HepG2 (cell line): Measurements from ENCODE around the gene ARHGDIA. TPM values are rescaled to one million over a fixed set of nuclear protein-coding genes. Genes with fewer than 3 reads are reported as not detected.

Experiments
- ATAC-seq: fragments of 200-7000 bp; cut with Tn5 transposase; 3 replicates; pipeline ENCODE4 v1.9.1; 2020; ENCODE audit warnings: mild to moderate bottlenecking, moderate library complexity
- BruUV-seq: library from RNA; stranded (reverse); fragments of 400-500 nt; replicated peaks from 2 replicates; lab custom pipeline; 2021; lab: Mats Ljungman, UMichigan
- CTCF ChIA-PET: fragments of 300-600 bp; formaldehyde crosslinking; extraction: SDS; loops from one replicate; lab custom pipeline; 2021; ENCODE audit warnings: low total read pairs, inconsistent platforms, low intra/inter-chr PET ratio; lab: Yijun Ruan, JAX
- POLR2A ChIA-PET: fragments of 350-600 bp; sonication (Branson Sonifier 250); formaldehyde crosslinking; loops from one replicate; lab custom pipeline; 2020; ENCODE audit warnings: antibody characterized with exemption, inconsistent platforms; lab: Yijun Ruan, JAX
- DNase-seq: peaks from one replicate; pipeline ENCODE4 v3.0.0-alpha.2; 2015; ENCODE audit warnings: low spot score
- FAIRE-seq: peaks from 3 replicates; lab custom pipeline; 2011; peaks lifted over from hg19 to GRCh38; lab: Jason Lieb, UNC
- H2AFZ ChIP-seq: one replicate; pipeline ENCODE4 v1.6.1; 2011; ENCODE audit warnings: low read length, inconsistent platforms
- H3K27ac ChIP-seq: fragments of 300-600 bp; 3 replicates; pipeline ENCODE4 v1.8.0; 2011; ENCODE audit warnings: mixed run types, mild to moderate bottlenecking, mixed read lengths, low read length, inconsistent platforms; ENCODE audit not compliant: insufficient read depth; ENCODE audit errors: extremely low read length
- H3K27me3 ChIP-seq, 2 experiments: fragments of 200-600 bp in 1 of 2; 2 replicates in 1 of 2; 3 replicates in 1 of 2; pipeline versions ENCODE4 v1.6.0 to v1.8.0; 2011; ENCODE audit warnings: low read length in 2 of 2, mild to moderate bottlenecking in 2 of 2, moderate library complexity in 2 of 2, inconsistent platforms in 1 of 2; ENCODE audit not compliant: insufficient read depth in 2 of 2, control insufficient read depth in 1 of 2
- H3K36me3 ChIP-seq, 2 experiments: fragments of 200-600 bp in 1 of 2; replicated peaks in 1 of 2; 2 replicates in 1 of 2; 3 replicates in 1 of 2; pipeline versions ENCODE4 v1.5.1 to v1.8.0; 2011; ENCODE audit warnings: low read length in 2 of 2, inconsistent platforms in 1 of 2; ENCODE audit not compliant: insufficient read depth in 2 of 2, control insufficient read depth in 1 of 2
- H3K4me1 ChIP-seq: 2 replicates; pipeline ENCODE4 v1.5.1; 2012; ENCODE audit warnings: low read length, inconsistent platforms; ENCODE audit not compliant: insufficient read depth
- H3K4me2 ChIP-seq: 2 replicates; pipeline ENCODE4 v1.6.0; 2011; ENCODE audit warnings: low read depth, low read length, inconsistent platforms
- H3K4me3 ChIP-seq, 3 experiments: fragments of 200-600 bp in 1 of 3; sonication (generic), shearing (Covaris generic) in 1 of 3; replicated peaks in 1 of 3; 2 replicates each; pipeline ENCODE4 v1.5.1; 2011 to 2016; ENCODE audit warnings: low read length in 3 of 3, inconsistent platforms in 2 of 3, low read depth in 2 of 3, mild to moderate bottlenecking in 2 of 3, control low read depth in 1 of 3, mixed read lengths in 1 of 3; ENCODE audit not compliant: insufficient read depth in 1 of 3
- H3K79me2 ChIP-seq: one replicate; pipeline ENCODE4 v1.6.1; 2011; ENCODE audit warnings: low read length, inconsistent platforms; ENCODE audit not compliant: insufficient read depth
- H3K9ac ChIP-seq: 2 replicates; pipeline ENCODE4 v1.6.0; 2011; ENCODE audit warnings: mild to moderate bottlenecking, low read depth, low read length, inconsistent platforms; ENCODE audit not compliant: insufficient read depth
- H3K9me3 ChIP-seq: 2 replicates; pipeline ENCODE4 v1.5.1; 2012; ENCODE audit warnings: mild to moderate bottlenecking, low read length
- H4K20me1 ChIP-seq: 2 replicates; pipeline ENCODE4 v1.6.0; 2011; ENCODE audit warnings: inconsistent platforms, mild to moderate bottlenecking, low read length, moderate library complexity; ENCODE audit not compliant: insufficient read depth
- AGO2 ChIP-seq: fragments of 200-400 bp; formaldehyde crosslinking; optimal IDR thresholded peaks from 2 replicates; pipeline ENCODE3; 2017; ENCODE audit warnings: mild to moderate bottlenecking, low read depth, low read length, moderate library complexity
- POLR2A ChIP-seq, 2 experiments: IDR thresholded peaks; 2 replicates each; pipeline ENCODE4 v1.6.1; 2011; ENCODE audit warnings: low read depth in 2 of 2, low read length in 2 of 2, mild to moderate bottlenecking in 1 of 2, moderate library complexity in 1 of 2; ENCODE audit not compliant: insufficient read depth in 1 of 2
- RBFOX2 ChIP-seq: fragments of 200-400 bp; formaldehyde crosslinking; IDR thresholded peaks from 2 replicates; pipeline ENCODE4 v1.6.1; 2017; ENCODE audit warnings: low read depth, mild to moderate bottlenecking, low read length
- SUZ12 ChIP-seq: fragments of 150-350 bp; IDR thresholded peaks from 2 replicates; pipeline ENCODE4 v1.6.1; 2014; ENCODE audit warnings: low read depth, low read length
- WGBS: methylation state at CpG from one replicate; pipeline ENCODE4 v1.1.6; 2017; ENCODE audit warnings: low lambda C conversion rate; 5-methylcytosine and 5-hydroxymethylcytosine counted together
- in situ Hi-C: cut with HindIII; loops from 2 replicates; pipeline ENCODE4 v1.10.0; 2017; ENCODE audit warnings: low pct_unique_long_range_greater_than_20kb; ENCODE audit not compliant: extremely low pct_ligation_motif_present
- intact Hi-C: fragments of 100-400 bp; cut with micrococcal nuclease; formaldehyde crosslinking; loops from one replicate; pipeline ENCODE4 v1.10.0; 2022; ENCODE audit not compliant: unreplicated experiment
- polyA plus RNA-seq, 8 experiments: library from polyadenylated mRNA; depleted of rRNA in 3 of 8; stranded (reverse) in 7 of 8; unstranded in 1 of 8; fragments of >200 nt; fragmentation: Illumina TruSeq in 4 of 8; extraction: Trizol in 4 of 8; gene quantifications; 2 replicates each; pipeline versions ENCODE4 v1.2.1 to v1.2.3, GENCODE V29; 2011 to 2016; ENCODE audit warnings: low read depth in 4 of 8, missing spikeins in 1 of 8, mixed read lengths in 1 of 8; ENCODE audit not compliant: insufficient read depth in 1 of 8
- total RNA-seq, 5 experiments: library from RNA; depleted of rRNA; stranded (reverse); fragments of >200 nt; fragmentation: Illumina TruSeq; extraction: Trizol; gene quantifications; 2 replicates each; pipeline ENCODE4 v1.2.3, GENCODE V29; 2016; ENCODE audit warnings: low read depth in 1 of 5
- TF ChIP-seq, protein P1 (sequence below): sonication (generic); formaldehyde crosslinking; IDR thresholded peaks from 2 replicates; pipeline ENCODE4 v1.4.0; 2020; ENCODE audit warnings: missing genetic modification reagents

The ARHGDIA gene
- total and polyA plus RNA-seq, 2 of the 13 experiments (the other 11 are each of a cell fraction or from before 2014, with no cell fraction given) = 40.0 to 64.0 TPM

DNA sequence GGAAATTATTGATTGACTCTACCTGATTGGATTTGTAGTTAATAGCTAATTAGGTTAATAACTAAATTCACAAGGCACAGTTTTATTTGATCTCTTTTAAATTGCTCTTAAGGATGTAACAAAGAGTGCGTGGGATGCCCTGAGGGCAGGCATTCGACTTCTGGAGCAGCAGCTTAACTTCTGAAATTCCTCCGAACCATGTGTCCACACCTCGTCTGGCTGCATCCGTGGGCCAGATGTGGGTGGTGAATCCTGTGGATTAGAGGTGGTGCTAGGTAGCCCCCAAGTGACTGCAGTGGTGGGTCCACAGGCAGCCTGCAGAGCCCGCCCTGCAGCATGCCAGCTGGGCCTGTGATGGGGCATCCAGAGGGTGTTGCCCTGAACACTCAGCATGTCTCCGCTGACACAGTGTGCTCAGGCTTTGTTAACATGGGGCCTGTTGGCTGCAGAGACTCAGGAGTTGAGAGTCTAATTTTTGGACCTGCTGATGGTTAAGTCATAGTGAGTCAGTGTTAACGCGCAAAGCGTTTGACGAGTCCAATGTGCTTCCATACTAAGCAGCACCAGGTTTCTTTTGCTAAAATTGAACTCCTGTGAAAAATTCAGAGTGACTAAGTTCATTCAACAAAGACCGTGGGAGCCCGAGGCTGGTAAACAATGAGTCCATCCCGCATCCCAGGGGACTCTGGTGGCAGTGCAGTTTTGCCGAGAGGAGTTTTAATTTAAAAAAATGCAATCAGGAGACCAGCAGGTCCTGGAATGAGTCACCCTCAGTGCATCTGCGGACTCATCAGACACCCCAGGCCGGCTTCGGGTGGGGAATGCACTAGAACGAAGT lies 27.1 kb upstream of the ARHGDIA start:
- H4K20me1 ChIP-seq = no peaks in the 10 kb centered on the region; the same call in 1 of the 2 replicates
- intact Hi-C loops = no loop called here
- no peak overlapping the region for H3K4me2 ChIP-seq
- 84% methylated on average over 19 of the region's 19 CpGs for WGBS
- H3K4me1 ChIP-seq = peaks cover 18% of the 10 kb centered on the region
- POLR2A ChIA-PET = interaction anchor here (1.0 to 1.5 kb wide), 3 partner anchors 12 to 38 kb away, joined by 3 to 4 read pairs (median 3); no protein-coding TSS in a partner anchor
- H2AFZ ChIP-seq = no peak overlapping the region
- no peak overlapping the region for H3K27ac ChIP-seq
- H3K36me3 ChIP-seq = peaks cover 17 to 35% of the 10 kb centered on the region in 2 experiments; a peak in 4 of 5 replicates
- CTCF ChIA-PET = no interaction called here
- ATAC-seq (peak; percentile 0), FAIRE-seq (no peak), DNase-seq (no peak)
- H3K9ac ChIP-seq = no peak overlapping the region
- H3K27me3 ChIP-seq = no peaks in the 10 kb centered on the region
- H3K4me3 ChIP-seq = no peak overlapping the region
- no peaks in the 10 kb centered on the region for H3K79me2 ChIP-seq
- peak in 1 of 2 experiments; percentile 11; a peak in 2 of 4 replicates for TF ChIP-seq POLR2A (IDR thresholded peaks at IDR 0.05; ENCODE audit: insufficient read depth in 1 of 2, low read depth in 2 of 2, low read length in 2 of 2)
- TF ChIP-seq SUZ12 = no peak
- peak; percentile 40; the same call in 1 of the 2 replicates for TF ChIP-seq RBFOX2
- TF ChIP-seq, protein P1, sequence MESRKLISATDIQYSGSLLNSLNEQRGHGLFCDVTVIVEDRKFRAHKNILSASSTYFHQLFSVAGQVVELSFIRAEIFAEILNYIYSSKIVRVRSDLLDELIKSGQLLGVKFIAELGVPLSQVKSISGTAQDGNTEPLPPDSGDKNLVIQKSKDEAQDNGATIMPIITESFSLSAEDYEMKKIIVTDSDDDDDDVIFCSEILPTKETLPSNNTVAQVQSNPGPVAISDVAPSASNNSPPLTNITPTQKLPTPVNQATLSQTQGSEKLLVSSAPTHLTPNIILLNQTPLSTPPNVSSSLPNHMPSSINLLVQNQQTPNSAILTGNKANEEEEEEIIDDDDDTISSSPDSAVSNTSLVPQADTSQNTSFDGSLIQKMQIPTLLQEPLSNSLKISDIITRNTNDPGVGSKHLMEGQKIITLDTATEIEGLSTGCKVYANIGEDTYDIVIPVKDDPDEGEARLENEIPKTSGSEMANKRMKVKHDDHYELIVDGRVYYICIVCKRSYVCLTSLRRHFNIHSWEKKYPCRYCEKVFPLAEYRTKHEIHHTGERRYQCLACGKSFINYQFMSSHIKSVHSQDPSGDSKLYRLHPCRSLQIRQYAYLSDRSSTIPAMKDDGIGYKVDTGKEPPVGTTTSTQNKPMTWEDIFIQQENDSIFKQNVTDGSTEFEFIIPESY (CRISPR knock-in tag) = 0 out of 2 replicates have a peak, but pooled peaks have one; percentile 28
- peak; percentile 10 for TF ChIP-seq AGO2
- no TSS peak for BruUV-seq
- in situ Hi-C loops = no loop called here
- no peaks in the 10 kb centered on the region for H3K9me3 ChIP-seq
